Trophoblast cell (in vitro differentiated cells and primary cell): Measurements from ENCODE around the gene MEGF6.

Experiments used
- DNase-seq, 2 donors: peaks; one replicate each; pipeline ENCODE4 v3.0.0-alpha.2; 2016
- H2AFZ ChIP-seq: 2 replicates; pipeline ENCODE4 v1.6.1; 2013; ENCODE audit warnings: low read length, moderate library complexity, mild to moderate bottlenecking; ENCODE audit not compliant: insufficient read depth, poor library complexity
- H2AK5ac ChIP-seq: 2 replicates; pipeline ENCODE4 v1.6.1; 2013; ENCODE audit warnings: mild to moderate bottlenecking, low read length
- H2BK120ac ChIP-seq: 2 replicates; pipeline ENCODE4 v1.6.1; 2013; ENCODE audit warnings: low read length, mild to moderate bottlenecking, moderate library complexity; ENCODE audit not compliant: insufficient read depth, poor library complexity
- H2BK12ac ChIP-seq: 2 replicates; pipeline ENCODE4 v1.6.1; 2013; ENCODE audit warnings: mild to moderate bottlenecking, low read length, moderate library complexity
- H2BK5ac ChIP-seq: 2 replicates; pipeline ENCODE4 v1.6.1; 2013; ENCODE audit warnings: low read length, low read depth, moderate library complexity, mild to moderate bottlenecking; ENCODE audit not compliant: poor library complexity
- H3K14ac ChIP-seq: 2 replicates; pipeline ENCODE4 v1.6.1; 2013; ENCODE audit warnings: mild to moderate bottlenecking, low read length
- H3K18ac ChIP-seq: 2 replicates; pipeline ENCODE4 v1.6.1; 2013; ENCODE audit warnings: mild to moderate bottlenecking, low read length
- H3K23ac ChIP-seq: 2 replicates; pipeline ENCODE4 v1.6.1; 2013; ENCODE audit warnings: low read length
- H3K27ac ChIP-seq: 2 replicates; pipeline ENCODE4 v1.5.1; 2013; ENCODE audit warnings: low read depth, mild to moderate bottlenecking, inconsistent platforms, low read length, moderate library complexity
- H3K27me3 ChIP-seq: 2 replicates; pipeline ENCODE4 v1.6.1; 2013; ENCODE audit warnings: inconsistent platforms, mild to moderate bottlenecking, low read length, moderate library complexity; ENCODE audit not compliant: insufficient read depth
- H3K36me3 ChIP-seq, 2 experiments: 1 replicate in 1 of 2; 2 replicates in 1 of 2; pipeline ENCODE4 v1.6.1; 2013; ENCODE audit warnings: low read length in 2 of 2, mild to moderate bottlenecking in 2 of 2, moderate library complexity in 1 of 2; ENCODE audit not compliant: insufficient read depth in 2 of 2, control insufficient read depth in 1 of 2
- H3K4ac ChIP-seq: 2 replicates; pipeline ENCODE4 v1.6.1; 2013; ENCODE audit warnings: low read depth, mild to moderate bottlenecking, low read length, moderate library complexity
- H3K4me1 ChIP-seq, 2 experiments: 1 replicate in 1 of 2; 2 replicates in 1 of 2; pipeline ENCODE4 v1.6.1; 2013; ENCODE audit warnings: low read length in 2 of 2, mild to moderate bottlenecking in 2 of 2, moderate library complexity in 1 of 2; ENCODE audit not compliant: insufficient read depth in 2 of 2, control insufficient read depth in 1 of 2
- H3K4me2 ChIP-seq: 2 replicates; pipeline ENCODE4 v1.6.1; 2013; ENCODE audit warnings: inconsistent platforms, mild to moderate bottlenecking, low read length, moderate library complexity
- H3K4me3 ChIP-seq: 2 replicates; pipeline ENCODE4 v1.5.1; 2013; ENCODE audit warnings: mild to moderate bottlenecking, low read depth, low read length, inconsistent platforms
- H3K79me1 ChIP-seq: one replicate; pipeline ENCODE4 v1.6.1; 2013; ENCODE audit warnings: low read length
- H3K79me2 ChIP-seq: 2 replicates; pipeline ENCODE4 v1.6.1; 2013; ENCODE audit warnings: low read length, mild to moderate bottlenecking; ENCODE audit not compliant: control insufficient read depth, insufficient read depth, poor library complexity
- H3K9ac ChIP-seq: 2 replicates; pipeline ENCODE4 v1.6.1; 2013; ENCODE audit warnings: mild to moderate bottlenecking, low read length
- H3K9me3 ChIP-seq: 2 replicates; pipeline ENCODE4 v1.6.1; 2013; ENCODE audit warnings: low read depth, mild to moderate bottlenecking, control low read depth, inconsistent platforms, low read length; ENCODE audit not compliant: insufficient read depth
- H4K12ac ChIP-seq: 2 replicates; pipeline ENCODE4 v1.6.1; 2013; ENCODE audit warnings: low read depth, mild to moderate bottlenecking, low read length, moderate library complexity
- H4K8ac ChIP-seq: 2 replicates; pipeline ENCODE4 v1.6.1; 2013; ENCODE audit warnings: low read depth, mild to moderate bottlenecking, low read length, moderate library complexity
- H4K91ac ChIP-seq: one replicate; pipeline ENCODE4 v1.6.1; 2013; ENCODE audit warnings: low read depth, mild to moderate bottlenecking, low read length, moderate library complexity
- WGBS: extraction: QIAGEN DNeasy Blood & Tissue Kit; methylation state at CpG from one replicate; pipeline ENCODE4 v1.1.7; 2013; ENCODE audit warnings: missing lambda C conversion rate; ENCODE audit not compliant: insufficient read length, insufficient coverage; ENCODE audit errors: extremely low coverage; 5-methylcytosine and 5-hydroxymethylcytosine counted together

The MEGF6 gene

GRCh38 chr1:3537359-3537758 is 73.9 kb downstream of the MEGF6 start:
- no peak overlapping the region for H4K12ac ChIP-seq
- H3K4ac ChIP-seq = no peak overlapping the region

GRCh38 chr1:3536420-3537195 is 74.7 kb downstream of the MEGF6 start:
- peak overlapping the region; percentile 21 for H4K8ac ChIP-seq
- peak overlapping the region; percentile 91 for H4K91ac ChIP-seq
- H2BK120ac ChIP-seq = peak overlapping the region; percentile 56
- H2BK5ac ChIP-seq = no peak overlapping the region
- no peak overlapping the region for H3K9ac ChIP-seq
- no peaks in the 10 kb centered on the region for H3K27me3 ChIP-seq
- peak overlapping the region; percentile 57 for H3K18ac ChIP-seq
- H3K4ac ChIP-seq = peak overlapping the region; percentile 21
- H3K79me1 ChIP-seq = peaks cover 3% of the 10 kb centered on the region
- H3K4me1 ChIP-seq = peaks cover 13 to 14% of the 10 kb centered on the region in 2 experiments
- H4K12ac ChIP-seq = no peak overlapping the region
- H3K27ac ChIP-seq = no peak overlapping the region
- no peak overlapping the region for H3K4me2 ChIP-seq
- H3K9me3 ChIP-seq = peaks cover 3% of the 10 kb centered on the region
- peak overlapping the region; percentile 37 for H2AK5ac ChIP-seq
- H3K23ac ChIP-seq = no peak overlapping the region
- DNase-seq = peak in 1 of 2 donors; percentile 48
- H3K79me2 ChIP-seq = no peaks in the 10 kb centered on the region
- peak overlapping the region; percentile 16 for H3K4me3 ChIP-seq
- peak overlapping the region; percentile 48 for H2BK12ac ChIP-seq
- WGBS = no CpG with 5 or more reads among the region's 27 CpGs
- peak overlapping the region; percentile 16 for H3K14ac ChIP-seq
- no peaks in the 10 kb centered on the region for H3K36me3 ChIP-seq
- no peak overlapping the region for H2AFZ ChIP-seq

More at GRCh38 chr1:3537359-3537758, 73.9 kb downstream of the MEGF6 start:
- Histone ChIP-seq H3K4me1 (peaks cover 15 to 17% of the 10 kb centered on the region in 2 experiments), H3K27me3 (no peaks in the 10 kb centered on the region), H2BK120ac (peak overlapping the region; percentile 56), H3K9me3 (peaks cover 3% of the 10 kb centered on the region), H3K9ac (no peak overlapping the region), H4K8ac (no peak overlapping the region), H2AFZ (no peak overlapping the region), H3K36me3 (no peaks in the 10 kb centered on the region), H3K27ac (no peak overlapping the region), H3K14ac (no peak overlapping the region), H2BK5ac (no peak overlapping the region), H4K91ac (peak overlapping the region; percentile 91), H3K23ac (no peak overlapping the region), H3K18ac (no peak overlapping the region), H2BK12ac (peak overlapping the region; percentile 17), H3K4me2 (no peak overlapping the region), H2AK5ac (no peak overlapping the region), H3K79me2 (no peaks in the 10 kb centered on the region), H3K4me3 (no peak overlapping the region), H3K79me1 (peaks cover 8% of the 10 kb centered on the region)
- no peak for DNase-seq
- WGBS = no CpG with 5 or more reads among the region's 16 CpGs

GRCh38 chr1:3535732-3536131 is 75.6 kb downstream of the MEGF6 start:
- Histone ChIP-seq H3K4me2 (no peak overlapping the region), H3K4ac (no peak overlapping the region), H3K4me3 (no peak overlapping the region), H3K79me2 (peaks cover 3% of the 10 kb centered on the region), H3K4me1 (peaks cover 13 to 16% of the 10 kb centered on the region in 2 experiments), H4K91ac (peak overlapping the region; percentile 55), H3K9ac (no peak overlapping the region), H4K12ac (no peak overlapping the region), H3K9me3 (peaks cover 3% of the 10 kb centered on the region), H2BK5ac (no peak overlapping the region), H3K14ac (no peak overlapping the region), H3K36me3 (no peaks in the 10 kb centered on the region), H2AK5ac (no peak overlapping the region), H3K27ac (no peak overlapping the region), H4K8ac (no peak overlapping the region), H3K23ac (no peak overlapping the region), H2BK12ac (no peak overlapping the region), H3K18ac (no peak overlapping the region), H2BK120ac (no peak overlapping the region), H3K79me1 (peaks cover 3% of the 10 kb centered on the region), H3K27me3 (no peaks in the 10 kb centered on the region), H2AFZ (no peak overlapping the region)
- no peak for DNase-seq
- no CpG with 5 or more reads among the region's 12 CpGs for WGBS

- H3K9ac ChIP-seq = no peak overlapping the region
- no peak overlapping the region for H4K8ac ChIP-seq
- H3K27ac ChIP-seq = no peak overlapping the region
- no peak overlapping the region for H2BK12ac ChIP-seq
- no peak overlapping the region for H4K12ac ChIP-seq
- peaks cover 3% of the 10 kb centered on the region for H3K79me2 ChIP-seq
- no peak overlapping the region for H3K23ac ChIP-seq
- no peak overlapping the region for H2BK120ac ChIP-seq
- DNase-seq = no peak
- no peak overlapping the region for H3K4ac ChIP-seq
- no CpG with 5 or more reads among the region's 17 CpGs for WGBS
- no peak overlapping the region for H3K18ac ChIP-seq
- H3K14ac ChIP-seq = no peak overlapping the region
- no peak overlapping the region for H2AK5ac ChIP-seq
- H3K27me3 ChIP-seq = no peaks in the 10 kb centered on the region
- no peak overlapping the region for H4K91ac ChIP-seq
- H3K4me2 ChIP-seq = no peak overlapping the region
- H3K4me3 ChIP-seq = no peak overlapping the region
- no peak overlapping the region for H2BK5ac ChIP-seq
- H3K36me3 ChIP-seq = no peaks in the 10 kb centered on the region
- no peak overlapping the region for H2AFZ ChIP-seq
- H3K79me1 ChIP-seq = peaks cover 5% of the 10 kb centered on the region
- H3K4me1 ChIP-seq = peaks cover 16 to 20% of the 10 kb centered on the region in 2 experiments
- peaks cover 3% of the 10 kb centered on the region for H3K9me3 ChIP-seq
Measured at GRCh38 chr1:3534803-3535637, 76.3 kb downstream of the MEGF6 start.
